SIG-M5 treated with dmso at 0.1 percent for 504 hours (cell line): ENCODE results near the gene PRR22.
A peak's percentile ranks its signal among the peaks of the same experiment; 100 is the strongest.
"Not testable (repeated sequence)": the region's sequence is repeated elsewhere in the genome, so short reads cannot be mapped to it uniquely, and the experiment has no call there.

Experiments used
- DNase-seq: peaks from one replicate; lab custom pipeline; 2025; ENCODE audit not compliant: unreplicated experiment; lab: John Stamatoyannopoulos, UW

PRR22 gene

GRCh38 chr19:5792224-5792623 lies 7.7 kb upstream of the PRR22 start:
- no peak for DNase-seq

- DNase-seq = peak; percentile 96
Observed at GRCh38 chr19:5790559-5791520, 6.3 kb upstream of the PRR22 start, which contains the start of gene DUS3L. TSS of gene DUS3L (minus strand) at chr19:5791163. CDS start at chr19:5791141, 22 bp downstream.

- DNase-seq = no peak
Observed at GRCh38 chr19:5789886-5790558, 5.5 kb upstream of the PRR22 start.

- DNase-seq = no peak
Observed at GRCh38 chr19:5789351-5789761, 4.8 kb upstream of the PRR22 start.

- no peak for DNase-seq
Observed at GRCh38 chr19:5788422-5788821, 3.9 kb upstream of the PRR22 start.

GRCh38 chr19:5787409-5788182 lies 3.0 kb upstream of the PRR22 start:
- DNase-seq = no peak

GRCh38 chr19:5786593-5787408 lies 2.3 kb upstream of the PRR22 start:
- no peak for DNase-seq

GRCh38 chr19:5785423-5785822 lies 877 bp upstream of the PRR22 start:
- no peak for DNase-seq

- DNase-seq = no peak
Observed at GRCh38 chr19:5782945-5783919, 1.3 kb downstream of the PRR22 start.

GRCh38 chr19:5782322-5782721 lies 2.2 kb downstream of the PRR22 start:
- DNase-seq = no peak

- DNase-seq = not testable (repeated sequence)
Observed at GRCh38 chr19:5780916-5781315, 3.6 kb downstream of the PRR22 start.

- DNase-seq = no peak
Observed at GRCh38 chr19:5778402-5778801, 6.1 kb downstream of the PRR22 start.

GRCh38 chr19:5775668-5776309 lies 8.8 kb downstream of the PRR22 start:
- no peak for DNase-seq

- DNase-seq = no peak
Observed at GRCh38 chr19:5774921-5775320, 9.6 kb downstream of the PRR22 start.

GRCh38 chr19:5773276-5773675 lies 11.3 kb downstream of the PRR22 start:
- no peak for DNase-seq

GRCh38 chr19:5772416-5772815 lies 12.1 kb downstream of the PRR22 start:
- DNase-seq = no peak

GRCh38 chr19:5767949-5768348 lies 16.6 kb downstream of the PRR22 start:
- DNase-seq = no peak

GRCh38 chr19:5765220-5765619 lies 19.3 kb downstream of the PRR22 start:
- no peak for DNase-seq
